ENCODE measurements around the gene FAM117A.

GRCh38 chr17:49687878-49688491, 75.9 kb downstream of the FAM117A start:
- TF ChIP-seq POLR2A (IDR thresholded peaks at IDR 0.05; ENCODE audit: control extremely low read depth in 1 of 2, low read depth in 2 of 2, low read length in 2 of 2) (no peak), CHD7 (IDR thresholded peaks at IDR 0.05; ENCODE audit: insufficient replicate concordance, low read length) (no peak), ASH2L (IDR thresholded peaks at IDR 0.05; ENCODE audit: low read length) (no peak), CTCF (IDR thresholded peaks at IDR 0.05; ENCODE audit: control extremely low read depth in 1 of 3, insufficient read depth in 1 of 3, low read depth in 1 of 3, low read length in 3 of 3) (no peak), SRF (IDR thresholded peaks at IDR 0.05; ENCODE audit: low read depth, low read length) (no peak)

Measured in H1 (cell line).